HepG2 (cell line): ENCODE results near the gene SLC11A1. TPM values are rescaled to one million over a fixed set of nuclear protein-coding genes. Genes with fewer than 3 reads are reported as not detected.
A peak's percentile ranks its signal among the peaks of the same experiment; 100 is the strongest.

Experiments used
- ATAC-seq: fragments of 200-7000 bp; cut with Tn5 transposase; 3 replicates; pipeline ENCODE4 v1.9.1; 2020; ENCODE audit warnings: mild to moderate bottlenecking, moderate library complexity
- BruUV-seq: library from RNA; stranded (reverse); fragments of 400-500 nt; replicated peaks from 2 replicates; lab custom pipeline; 2021; lab: Mats Ljungman, UMichigan
- CTCF ChIA-PET: fragments of 300-600 bp; formaldehyde crosslinking; extraction: SDS; loops from one replicate; lab custom pipeline; 2021; ENCODE audit warnings: low total read pairs, inconsistent platforms, low intra/inter-chr PET ratio; lab: Yijun Ruan, JAX
- POLR2A ChIA-PET: fragments of 350-600 bp; sonication (Branson Sonifier 250); formaldehyde crosslinking; loops from one replicate; lab custom pipeline; 2020; ENCODE audit warnings: antibody characterized with exemption, inconsistent platforms; lab: Yijun Ruan, JAX
- DNase-seq: peaks from one replicate; pipeline ENCODE4 v3.0.0-alpha.2; 2015; ENCODE audit warnings: low spot score
- FAIRE-seq: peaks from 3 replicates; lab custom pipeline; 2011; peaks lifted over from hg19 to GRCh38; lab: Jason Lieb, UNC
- H2AFZ ChIP-seq: one replicate; pipeline ENCODE4 v1.6.1; 2011; ENCODE audit warnings: low read length, inconsistent platforms
- H3K27ac ChIP-seq: fragments of 300-600 bp; 3 replicates; pipeline ENCODE4 v1.8.0; 2011; ENCODE audit warnings: mixed run types, mild to moderate bottlenecking, mixed read lengths, low read length, inconsistent platforms; ENCODE audit not compliant: insufficient read depth; ENCODE audit errors: extremely low read length
- H3K27me3 ChIP-seq, 2 experiments: fragments of 200-600 bp in 1 of 2; 2 replicates in 1 of 2; 3 replicates in 1 of 2; pipeline versions ENCODE4 v1.6.0 to v1.8.0; 2011; ENCODE audit warnings: low read length in 2 of 2, mild to moderate bottlenecking in 2 of 2, moderate library complexity in 2 of 2, inconsistent platforms in 1 of 2; ENCODE audit not compliant: insufficient read depth in 2 of 2, control insufficient read depth in 1 of 2
- H3K36me3 ChIP-seq, 2 experiments: fragments of 200-600 bp in 1 of 2; replicated peaks in 1 of 2; 2 replicates in 1 of 2; 3 replicates in 1 of 2; pipeline versions ENCODE4 v1.5.1 to v1.8.0; 2011; ENCODE audit warnings: low read length in 2 of 2, inconsistent platforms in 1 of 2; ENCODE audit not compliant: insufficient read depth in 2 of 2, control insufficient read depth in 1 of 2
- H3K4me1 ChIP-seq: 2 replicates; pipeline ENCODE4 v1.5.1; 2012; ENCODE audit warnings: low read length, inconsistent platforms; ENCODE audit not compliant: insufficient read depth
- H3K4me2 ChIP-seq: 2 replicates; pipeline ENCODE4 v1.6.0; 2011; ENCODE audit warnings: low read depth, low read length, inconsistent platforms
- H3K4me3 ChIP-seq, 3 experiments: fragments of 200-600 bp in 1 of 3; sonication (generic), shearing (Covaris generic) in 1 of 3; replicated peaks in 1 of 3; 2 replicates each; pipeline ENCODE4 v1.5.1; 2011 to 2016; ENCODE audit warnings: low read length in 3 of 3, inconsistent platforms in 2 of 3, low read depth in 2 of 3, mild to moderate bottlenecking in 2 of 3, control low read depth in 1 of 3, mixed read lengths in 1 of 3; ENCODE audit not compliant: insufficient read depth in 1 of 3
- H3K79me2 ChIP-seq: one replicate; pipeline ENCODE4 v1.6.1; 2011; ENCODE audit warnings: low read length, inconsistent platforms; ENCODE audit not compliant: insufficient read depth
- H3K9ac ChIP-seq: 2 replicates; pipeline ENCODE4 v1.6.0; 2011; ENCODE audit warnings: mild to moderate bottlenecking, low read depth, low read length, inconsistent platforms; ENCODE audit not compliant: insufficient read depth
- H3K9me3 ChIP-seq: 2 replicates; pipeline ENCODE4 v1.5.1; 2012; ENCODE audit warnings: mild to moderate bottlenecking, low read length
- H4K20me1 ChIP-seq: 2 replicates; pipeline ENCODE4 v1.6.0; 2011; ENCODE audit warnings: inconsistent platforms, mild to moderate bottlenecking, low read length, moderate library complexity; ENCODE audit not compliant: insufficient read depth
- CEBPG ChIP-seq: IDR thresholded peaks from 2 replicates; pipeline ENCODE4 v1.6.1; 2016
- E2F1 ChIP-seq: sonication (generic); formaldehyde crosslinking; IDR thresholded peaks from 2 replicates; pipeline ENCODE4 v1.5.0; 2020; ENCODE audit warnings: missing genetic modification reagents
- GFI1 ChIP-seq: sonication (generic); formaldehyde crosslinking; IDR thresholded peaks from 2 replicates; pipeline ENCODE4 v1.5.0; 2020; ENCODE audit warnings: missing genetic modification reagents, mild to moderate bottlenecking, borderline replicate concordance
- HNF4A ChIP-seq: sonication (generic); formaldehyde crosslinking; IDR thresholded peaks from 2 replicates; pipeline ENCODE4 v1.4.0; 2020; ENCODE audit warnings: missing genetic modification reagents
- MLLT10 ChIP-seq: sonication (generic); formaldehyde crosslinking; IDR thresholded peaks from 2 replicates; pipeline ENCODE4 v1.4.0; 2020; ENCODE audit warnings: missing genetic modification reagents
- NR2F1 ChIP-seq, 2 experiments: fragments of 450-650 bp in 1 of 2; formaldehyde crosslinking in 1 of 2; IDR thresholded peaks; 2 replicates each; pipeline versions ENCODE4 v1.5.0 to v1.6.1; 2016 to 2020; ENCODE audit warnings: mild to moderate bottlenecking in 1 of 2, missing compliant biosample characterization in 1 of 2, missing genetic modification reagents in 1 of 2, moderate library complexity in 1 of 2
- SCMH1 ChIP-seq: sonication (generic); formaldehyde crosslinking; IDR thresholded peaks from 2 replicates; pipeline ENCODE4 v1.9.0; 2021; ENCODE audit warnings: missing genetic modification reagents, mild to moderate bottlenecking, borderline replicate concordance
- SMARCE1 ChIP-seq: fragments of 450-650 bp; IDR thresholded peaks from 2 replicates; pipeline ENCODE4 v1.6.1; 2017; ENCODE audit warnings: borderline replicate concordance
- TFDP2 ChIP-seq: sonication (generic); formaldehyde crosslinking; IDR thresholded peaks from 2 replicates; pipeline ENCODE4 v1.4.0; 2020; ENCODE audit warnings: missing genetic modification reagents
- ZNF331 ChIP-seq: sonication (generic); formaldehyde crosslinking; IDR thresholded peaks from 2 replicates; pipeline ENCODE4 v1.4.0; 2020; ENCODE audit warnings: missing genetic modification reagents
- ZNF543 ChIP-seq: sonication (generic); formaldehyde crosslinking; IDR thresholded peaks from 2 replicates; pipeline ENCODE4 v1.4.0; 2020; ENCODE audit warnings: mild to moderate bottlenecking, missing genetic modification reagents
- ZNF556 ChIP-seq: sonication (generic); formaldehyde crosslinking; IDR thresholded peaks from 2 replicates; pipeline ENCODE4 v1.4.0; 2020; ENCODE audit warnings: mild to moderate bottlenecking, missing genetic modification reagents, borderline replicate concordance
- ZNF614 ChIP-seq: IDR thresholded peaks from 2 replicates; pipeline ENCODE4 v1.6.1; 2018; ENCODE audit warnings: missing biosample characterization, missing genetic modification reagents, inconsistent platforms, borderline replicate concordance
- WGBS: methylation state at CpG from one replicate; pipeline ENCODE4 v1.1.6; 2017; ENCODE audit warnings: low lambda C conversion rate; 5-methylcytosine and 5-hydroxymethylcytosine counted together
- in situ Hi-C: cut with HindIII; loops from 2 replicates; pipeline ENCODE4 v1.10.0; 2017; ENCODE audit warnings: low pct_unique_long_range_greater_than_20kb; ENCODE audit not compliant: extremely low pct_ligation_motif_present
- intact Hi-C: fragments of 100-400 bp; cut with micrococcal nuclease; formaldehyde crosslinking; loops from one replicate; pipeline ENCODE4 v1.10.0; 2022; ENCODE audit not compliant: unreplicated experiment
- polyA plus RNA-seq, 8 experiments: library from polyadenylated mRNA; depleted of rRNA in 3 of 8; stranded (reverse) in 7 of 8; unstranded in 1 of 8; fragments of >200 nt; fragmentation: Illumina TruSeq in 4 of 8; extraction: Trizol in 4 of 8; gene quantifications; 2 replicates each; pipeline versions ENCODE4 v1.2.1 to v1.2.3, GENCODE V29; 2011 to 2016; ENCODE audit warnings: low read depth in 4 of 8, missing spikeins in 1 of 8, mixed read lengths in 1 of 8; ENCODE audit not compliant: insufficient read depth in 1 of 8
- total RNA-seq, 5 experiments: library from RNA; depleted of rRNA; stranded (reverse); fragments of >200 nt; fragmentation: Illumina TruSeq; extraction: Trizol; gene quantifications; 2 replicates each; pipeline ENCODE4 v1.2.3, GENCODE V29; 2016; ENCODE audit warnings: low read depth in 1 of 5
- TF ChIP-seq, protein P1 (sequence below): sonication (generic); formaldehyde crosslinking; IDR thresholded peaks from 2 replicates; pipeline ENCODE4 v1.4.0; 2020; ENCODE audit warnings: missing genetic modification reagents

SLC11A1 gene
- total and polyA plus RNA-seq, 2 of the 13 experiments (the other 11 are each of a cell fraction or from before 2014, with no cell fraction given): 0.33 to 2.3 TPM

- in situ Hi-C loops: no loop called here
- TF ChIP-seq MLLT10 (CRISPR knock-in tag): no peak
- 0 out of 4 replicates have a peak, but pooled peaks of 1 of the 2 experiments have one; percentile 18 for TF ChIP-seq NR2F1 (CRISPR knock-in tag; IDR thresholded peaks at IDR 0.05)
- no peak for TF ChIP-seq TFDP2 (CRISPR knock-in tag)
- no peak for TF ChIP-seq SMARCE1
- no peak for TF ChIP-seq ZNF614 (CRISPR knock-in tag)
- TF ChIP-seq GFI1: no peak
- 0 out of 2 replicates have a peak, but pooled peaks have one; percentile 12 for TF ChIP-seq HNF4A (CRISPR knock-in tag)
- H3K36me3 ChIP-seq: no peaks in the 10 kb centered on the region
- no peaks in the 10 kb centered on the region for H3K79me2 ChIP-seq
- no peak overlapping the region for H3K9ac ChIP-seq
- ATAC-seq: peak; percentile 59
- no TSS peak for BruUV-seq
- no peak overlapping the region for H3K27ac ChIP-seq
- H3K4me3 ChIP-seq: no peak overlapping the region
- ChIA-PET CTCF (no interaction called here), POLR2A (no interaction called here)
- H3K4me1 ChIP-seq: peaks cover 49% of the 10 kb centered on the region
- intact Hi-C loops: no loop called here
- H2AFZ ChIP-seq: no peak overlapping the region
- FAIRE-seq: peak; percentile 23
- DNase-seq: peak; percentile 41
- H4K20me1 ChIP-seq: no peaks in the 10 kb centered on the region
- H3K9me3 ChIP-seq: no peaks in the 10 kb centered on the region
- peaks cover under 1 to 2% of the 10 kb centered on the region in 2 experiments; a peak in 1 of 5 replicates for H3K27me3 ChIP-seq
- H3K4me2 ChIP-seq: no peak overlapping the region
Observed at GRCh38 chr2:218371983-218372350, 10.1 kb upstream of the SLC11A1 start.

GRCh38 chr2:218374795-218375194 is 7.3 kb upstream of the SLC11A1 start:
- Histone ChIP-seq H4K20me1 (no peaks in the 10 kb centered on the region), H2AFZ (no peak overlapping the region), H3K4me3 (no peak overlapping the region), H3K4me2 (no peak overlapping the region), H3K9ac (no peak overlapping the region), H3K27me3 (peaks cover 2 to 6% of the 10 kb centered on the region in 2 experiments; a peak in 2 of 5 replicates), H3K36me3 (no peaks in the 10 kb centered on the region), H3K27ac (no peak overlapping the region), H3K79me2 (no peaks in the 10 kb centered on the region), H3K4me1 (peaks cover 45% of the 10 kb centered on the region), H3K9me3 (no peaks in the 10 kb centered on the region)
- in situ Hi-C loops: no loop called here
- DNase-seq (no peak), ATAC-seq (no peak), FAIRE-seq (no peak)
- POLR2A ChIA-PET: no interaction called here
- intact Hi-C loops: no loop called here
- 19% methylated on average over 4 of the region's 4 CpGs for WGBS
- CTCF ChIA-PET: no interaction called here
- BruUV-seq: no TSS peak
- no peak for TF ChIP-seq ZNF543 (CRISPR knock-in tag)
- TF ChIP-seq, protein P1, sequence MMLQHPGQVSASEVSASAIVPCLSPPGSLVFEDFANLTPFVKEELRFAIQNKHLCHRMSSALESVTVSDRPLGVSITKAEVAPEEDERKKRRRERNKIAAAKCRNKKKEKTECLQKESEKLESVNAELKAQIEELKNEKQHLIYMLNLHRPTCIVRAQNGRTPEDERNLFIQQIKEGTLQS (CRISPR knock-in tag): 0 out of 2 replicates have a peak, but pooled peaks have one; percentile 19
- TF ChIP-seq ZNF331: no peak
- TF ChIP-seq SCMH1: no peak
- TF ChIP-seq E2F1 (CRISPR knock-in tag): no peak
- TF ChIP-seq CEBPG (CRISPR knock-in tag): peak; percentile 58; the same call in 1 of the 2 replicates
- TF ChIP-seq TFDP2 (CRISPR knock-in tag): no peak
- TF ChIP-seq ZNF556 (CRISPR knock-in tag): no peak
